HG03039 (cell line): ENCODE measurements around the gene PELI1.
"Not testable (repeated sequence)": the region's sequence is repeated elsewhere in the genome, so short reads cannot be mapped to it uniquely, and the experiment has no call there.

ENCODE experiments used
- ATAC-seq: cut with Tn5 transposase; IDR thresholded peaks from one replicate; pipeline ENCODE4 v1.9.1; 2021; ENCODE audit warnings: mild to moderate bottlenecking, moderate library complexity; ENCODE audit not compliant: unreplicated experiment

Gene PELI1

DNA sequence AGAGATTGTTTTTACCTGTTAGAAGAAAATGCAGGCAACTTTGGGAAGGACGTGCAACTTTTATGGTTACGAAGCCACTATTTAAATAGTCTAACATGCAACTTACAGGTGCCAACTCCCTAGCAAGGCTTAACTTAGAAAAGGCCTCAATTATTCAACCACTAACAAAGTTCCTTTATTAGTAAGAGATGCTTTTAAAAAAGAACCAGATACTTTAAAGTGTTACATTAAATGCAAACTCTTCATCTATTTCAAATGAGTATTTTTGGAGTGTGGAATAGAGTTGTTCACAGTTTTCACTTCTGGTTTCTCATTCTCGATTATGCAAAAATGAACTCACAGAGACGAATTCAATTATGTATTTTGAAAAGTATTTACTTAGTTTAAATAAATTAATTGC is 51.7 kb downstream of the PELI1 start:
- peak; percentile 62 for ATAC-seq

DNA sequence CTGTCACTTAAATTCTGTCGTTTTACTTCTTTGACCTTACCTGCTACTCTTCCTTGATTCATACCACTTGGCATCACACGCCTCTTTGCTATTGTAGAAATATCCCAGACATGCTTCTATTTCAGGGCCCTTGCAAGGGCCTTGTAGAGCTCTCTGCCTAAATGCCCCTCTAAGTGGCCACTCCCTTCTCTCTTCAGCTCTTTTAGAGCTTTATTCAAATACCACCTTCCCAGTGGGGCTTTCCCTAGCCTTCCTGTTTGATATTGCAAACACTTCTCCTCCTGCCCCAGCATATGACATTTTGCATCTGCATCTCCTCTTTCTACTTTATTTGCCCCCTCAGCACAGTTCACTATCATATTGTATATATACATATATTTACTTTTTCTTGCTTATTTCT is 54.0 kb downstream of the PELI1 start:
- peak; percentile 42 for ATAC-seq

DNA sequence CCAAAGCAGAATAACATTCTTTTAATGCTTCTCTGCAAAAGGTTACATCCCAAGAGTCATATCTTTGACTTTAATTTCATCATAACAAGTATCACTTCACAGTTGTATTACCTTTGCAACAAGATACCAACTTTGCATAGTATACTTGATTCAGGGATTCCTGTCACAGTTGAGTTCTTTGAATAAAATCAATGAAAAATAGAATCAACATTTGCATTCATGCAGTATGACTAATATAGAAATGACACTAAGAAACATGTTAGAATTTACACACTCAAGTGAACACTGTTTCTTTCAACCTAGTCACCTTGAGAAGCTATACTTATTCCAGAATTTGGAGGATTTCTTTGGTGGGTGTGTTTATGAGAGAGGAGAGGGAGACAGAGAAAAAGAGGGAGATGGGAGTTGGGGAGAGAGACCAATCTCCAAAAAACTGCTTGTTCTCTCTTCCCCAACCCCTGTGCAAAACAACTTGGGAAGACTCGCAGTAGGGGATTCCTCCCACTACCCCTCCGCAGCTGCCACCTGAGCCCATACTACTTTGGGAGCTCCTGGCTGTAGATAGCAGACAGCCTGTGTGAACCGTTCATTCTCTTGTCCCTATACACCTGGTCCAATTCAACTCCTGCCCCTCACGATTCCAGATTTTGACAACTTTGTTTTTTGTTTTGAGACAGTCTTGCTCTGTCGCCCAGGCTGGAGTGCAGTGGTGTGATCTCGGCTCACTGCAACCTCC is 57.7 kb downstream of the PELI1 start:
- ATAC-seq: no peak

DNA sequence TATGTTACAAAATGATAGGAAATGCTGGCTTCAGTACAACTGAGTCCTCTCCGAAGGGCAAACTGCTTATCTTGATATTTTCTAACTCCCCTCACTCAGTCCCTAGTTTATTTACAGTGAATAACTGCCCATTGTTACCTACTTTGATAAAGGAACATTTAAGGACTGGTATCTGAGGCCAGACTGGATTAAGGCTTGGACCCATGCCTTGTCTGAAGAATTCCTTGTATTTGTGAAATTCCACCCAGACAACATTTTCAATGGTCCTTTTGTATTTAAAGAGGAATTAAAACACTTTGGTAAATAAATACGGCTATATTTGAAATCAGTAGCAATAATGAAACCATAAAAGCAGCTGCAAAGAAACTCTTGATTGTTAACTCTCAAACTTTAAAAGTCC is 58.3 kb downstream of the PELI1 start:
- ATAC-seq: no peak

DNA sequence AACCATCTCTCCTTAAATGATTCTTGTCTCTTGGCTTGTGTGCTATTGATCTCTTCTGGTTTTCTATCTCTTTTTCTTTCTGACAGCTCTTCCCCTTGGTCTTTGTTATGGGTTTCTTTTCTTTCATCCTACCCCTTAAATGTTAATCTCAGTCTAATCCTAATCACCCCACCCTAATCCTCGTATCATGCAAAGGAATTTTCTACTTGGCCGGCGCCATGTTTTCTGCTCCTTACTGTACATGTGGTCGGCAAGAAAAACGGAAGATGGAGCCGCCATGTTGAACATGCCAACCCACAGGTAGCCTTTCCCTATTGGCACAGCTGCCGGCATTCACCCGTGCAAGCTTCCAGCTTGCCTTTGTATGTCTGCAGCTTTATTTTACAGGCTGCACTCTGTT is 63.2 kb downstream of the PELI1 start:
- no peak for ATAC-seq

DNA sequence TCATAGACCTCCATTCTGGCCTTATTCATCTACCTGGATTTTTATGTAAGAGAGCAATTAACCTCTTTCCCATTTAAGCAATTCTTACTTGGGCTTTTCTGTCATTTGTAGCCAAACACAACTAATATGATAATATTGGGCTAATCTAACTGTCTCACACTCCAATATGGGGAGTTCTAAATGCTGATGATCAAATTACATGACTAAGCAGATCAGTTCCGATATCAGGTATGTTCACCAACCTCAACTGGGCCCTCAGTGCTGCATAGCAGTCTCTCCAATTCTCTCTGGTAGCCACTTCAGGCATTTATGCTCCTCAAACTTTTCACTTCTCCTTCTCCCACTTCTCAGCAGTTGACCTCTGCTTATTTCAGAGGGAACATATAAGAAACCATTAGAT is 64.0 kb downstream of the PELI1 start:
- ATAC-seq: no peak

DNA sequence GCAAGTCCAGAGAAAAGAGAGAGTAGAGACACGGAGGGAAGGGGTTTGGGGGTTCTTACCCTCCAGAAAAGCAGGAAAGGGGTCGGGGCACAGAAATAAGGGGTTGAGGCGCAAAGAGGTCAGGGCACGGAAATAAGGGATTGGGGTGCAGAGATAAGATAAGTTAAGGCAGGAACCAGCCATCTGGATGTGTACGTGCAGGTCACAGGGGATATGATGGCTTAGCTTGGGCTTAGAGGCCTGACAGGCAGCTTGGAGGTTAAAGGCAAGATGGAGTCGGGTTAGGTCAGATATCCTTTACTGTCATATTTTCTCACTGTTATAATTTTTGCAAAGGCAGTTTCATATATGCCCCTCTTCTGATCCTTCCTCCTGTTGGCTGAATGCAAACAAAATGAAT is 64.5 kb downstream of the PELI1 start:
- ATAC-seq: not testable (repeated sequence)

DNA sequence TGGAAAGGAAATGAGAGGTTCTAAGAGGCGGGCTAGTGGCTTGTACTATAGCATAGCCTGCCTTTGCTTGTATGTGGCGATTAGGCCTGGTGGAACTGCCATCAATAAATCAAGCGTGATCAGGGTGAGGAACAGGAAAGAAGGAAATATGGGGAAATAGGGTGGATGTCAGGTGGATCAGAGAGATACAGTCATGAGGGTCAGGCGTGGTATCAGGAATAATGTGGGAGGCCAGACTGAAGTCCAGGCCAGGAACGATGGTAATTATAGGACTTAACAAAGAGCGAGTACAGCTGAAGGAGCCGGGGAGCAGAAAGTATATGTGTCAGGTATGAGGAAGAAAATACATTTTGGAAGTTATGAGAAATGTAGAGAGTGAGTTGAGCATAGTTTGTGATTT is 67.4 kb downstream of the PELI1 start:
- not testable (repeated sequence) for ATAC-seq

DNA sequence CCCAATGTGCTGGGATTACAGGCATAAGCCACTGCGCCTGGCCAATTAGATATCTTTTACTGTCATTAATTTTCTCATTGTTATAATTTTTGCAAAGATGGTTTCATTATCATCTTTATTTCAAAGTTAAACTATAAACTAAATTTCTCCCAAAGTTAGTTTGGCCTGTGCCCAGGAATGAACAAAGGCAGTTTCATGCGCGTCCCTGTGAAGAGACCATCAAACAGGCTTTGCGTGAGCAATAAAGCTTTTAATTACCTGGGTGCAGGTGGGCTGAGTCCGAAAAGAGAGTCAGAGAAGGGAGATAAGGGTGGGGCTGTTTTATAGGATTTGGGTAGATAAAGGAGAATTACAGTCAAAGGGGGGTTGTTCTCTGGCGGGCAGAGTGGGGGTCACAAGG is 69.6 kb downstream of the PELI1 start:
- not testable (repeated sequence) for ATAC-seq

DNA sequence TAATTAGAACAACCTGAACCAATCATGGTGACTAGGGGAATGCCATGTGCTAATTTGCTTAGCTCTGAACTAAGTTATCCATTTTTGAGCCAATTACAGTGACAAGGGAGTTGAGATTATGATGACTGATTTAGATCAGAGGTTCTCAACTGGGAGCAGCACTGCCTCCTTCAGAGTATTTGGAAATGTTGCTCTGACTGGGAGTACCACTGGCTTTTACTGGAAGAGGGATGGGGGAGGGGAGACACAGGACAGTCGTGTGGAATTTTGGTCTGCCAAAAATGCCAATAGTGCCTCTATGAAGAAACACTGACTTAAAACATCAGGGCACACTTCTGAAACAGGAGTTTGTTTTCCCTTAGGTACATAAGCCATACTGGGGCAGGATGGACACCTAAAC is 76.9 kb downstream of the PELI1 start:
- ATAC-seq: no peak

DNA sequence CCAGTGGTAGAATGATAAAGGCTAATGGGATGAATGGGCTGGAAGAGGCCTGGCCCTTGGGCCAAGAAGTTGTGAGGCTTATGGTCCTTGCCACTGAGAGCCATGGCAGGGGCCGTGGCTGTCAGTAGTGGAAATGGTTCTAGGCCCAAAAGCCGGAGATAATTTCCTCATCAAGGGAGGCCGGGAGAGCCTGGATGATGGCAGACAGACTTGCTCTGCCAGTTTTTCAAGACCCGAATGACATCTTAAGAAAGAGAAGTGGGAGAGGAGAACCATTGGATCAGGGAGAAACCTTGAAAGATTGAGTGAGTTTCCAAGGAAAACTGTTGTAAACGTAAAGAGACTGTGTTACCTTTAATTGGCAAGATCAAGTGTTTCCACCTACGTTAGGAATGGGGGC is 78.7 kb downstream of the PELI1 start:
- ATAC-seq: no peak

DNA sequence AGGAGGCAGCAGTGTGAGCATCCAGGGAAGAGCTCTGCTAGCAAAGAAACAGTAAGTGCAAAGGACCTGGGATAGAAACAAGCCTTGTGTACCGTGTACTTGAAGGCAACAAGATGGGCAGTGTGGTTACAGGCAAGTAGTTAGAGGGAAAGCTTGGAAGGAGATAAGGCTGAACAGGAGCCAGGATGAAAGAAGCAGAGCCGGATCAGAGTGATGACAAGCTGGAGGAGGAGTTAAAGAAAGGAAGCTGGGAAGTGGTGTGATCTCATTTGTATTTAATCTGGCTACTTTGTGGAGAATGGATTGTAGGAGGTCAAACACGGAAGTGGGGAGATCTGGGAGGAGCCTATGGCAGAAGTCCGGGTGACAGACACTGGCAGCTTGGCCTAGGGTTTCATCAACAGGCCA is 80.3 kb downstream of the PELI1 start:
- ATAC-seq: no peak

DNA sequence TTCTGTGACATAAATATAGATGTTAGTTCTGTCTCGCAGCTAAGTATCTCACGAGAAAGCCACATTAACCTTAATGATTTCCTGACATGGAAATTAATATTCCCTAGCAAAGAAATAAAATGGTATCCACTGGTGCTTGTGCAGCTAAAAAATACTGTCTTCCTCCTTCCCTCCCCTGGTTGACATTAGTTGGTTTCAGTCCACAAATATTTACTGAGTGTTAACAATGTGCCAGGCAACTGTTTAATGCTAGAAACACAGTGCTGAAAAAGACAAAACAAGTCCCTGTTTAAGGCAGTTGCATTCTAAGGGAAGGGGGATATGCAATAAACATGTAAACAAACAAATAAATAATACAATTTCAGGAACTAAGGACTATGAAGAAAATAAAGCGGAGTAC is 80.8 kb downstream of the PELI1 start:
- ATAC-seq: no peak

DNA sequence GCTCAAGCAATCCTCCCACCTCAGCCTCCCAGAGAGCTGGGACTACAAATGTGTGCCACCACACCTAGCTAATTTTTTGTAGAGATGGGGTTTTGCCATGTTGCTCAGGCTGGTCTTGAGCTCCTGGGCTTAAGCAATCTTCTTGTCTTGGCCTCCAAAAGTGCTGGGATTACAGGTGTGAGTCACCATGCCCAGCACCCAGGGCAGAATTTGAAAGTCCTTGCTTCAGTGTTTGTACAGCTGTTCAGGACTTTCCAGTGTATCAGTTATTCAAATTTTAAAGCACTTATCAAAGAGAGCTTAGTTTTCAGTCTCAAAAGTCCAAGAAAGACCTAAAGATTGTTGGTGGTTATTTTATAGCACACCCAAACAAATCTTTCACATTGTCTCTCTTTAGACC is 81.4 kb downstream of the PELI1 start:
- no peak for ATAC-seq

DNA sequence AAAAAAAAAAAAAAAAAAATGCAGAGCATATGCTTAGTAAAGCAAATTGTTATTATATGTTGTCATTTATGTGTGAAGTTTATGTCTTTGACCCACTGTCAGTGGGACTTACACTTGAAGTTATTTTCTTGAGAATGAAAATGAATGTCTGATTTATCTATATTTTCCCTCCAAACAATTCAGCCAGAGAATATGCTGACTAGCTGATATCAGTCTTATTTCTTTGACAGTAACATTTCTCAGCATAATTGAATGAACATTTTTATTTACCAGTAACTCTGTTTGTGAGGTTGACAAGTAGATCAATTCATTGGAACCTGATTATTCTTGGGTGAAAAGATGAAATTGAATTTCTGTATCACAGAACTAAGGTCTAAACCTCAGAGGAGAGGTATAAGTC is 85.0 kb downstream of the PELI1 start:
- ATAC-seq: no peak

DNA sequence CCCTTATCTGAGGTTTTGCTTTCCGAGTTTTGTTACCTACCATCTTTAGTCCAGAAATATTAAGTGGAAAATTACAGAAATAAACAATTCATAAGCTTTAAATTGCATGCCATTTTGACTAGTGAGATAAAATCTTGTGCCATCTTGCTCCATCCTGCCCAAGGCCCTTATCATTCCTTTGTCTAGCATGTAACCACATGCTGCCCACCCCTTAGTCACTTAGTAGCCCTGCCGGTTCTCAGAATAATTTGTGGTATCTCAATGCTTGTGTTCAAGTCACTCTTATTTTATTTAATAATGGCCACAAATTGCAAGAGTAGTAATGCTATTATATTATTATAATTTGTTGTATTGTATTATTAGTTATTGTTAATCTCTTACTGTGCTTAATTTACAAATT is 88.2 kb downstream of the PELI1 start:
- no peak for ATAC-seq

DNA sequence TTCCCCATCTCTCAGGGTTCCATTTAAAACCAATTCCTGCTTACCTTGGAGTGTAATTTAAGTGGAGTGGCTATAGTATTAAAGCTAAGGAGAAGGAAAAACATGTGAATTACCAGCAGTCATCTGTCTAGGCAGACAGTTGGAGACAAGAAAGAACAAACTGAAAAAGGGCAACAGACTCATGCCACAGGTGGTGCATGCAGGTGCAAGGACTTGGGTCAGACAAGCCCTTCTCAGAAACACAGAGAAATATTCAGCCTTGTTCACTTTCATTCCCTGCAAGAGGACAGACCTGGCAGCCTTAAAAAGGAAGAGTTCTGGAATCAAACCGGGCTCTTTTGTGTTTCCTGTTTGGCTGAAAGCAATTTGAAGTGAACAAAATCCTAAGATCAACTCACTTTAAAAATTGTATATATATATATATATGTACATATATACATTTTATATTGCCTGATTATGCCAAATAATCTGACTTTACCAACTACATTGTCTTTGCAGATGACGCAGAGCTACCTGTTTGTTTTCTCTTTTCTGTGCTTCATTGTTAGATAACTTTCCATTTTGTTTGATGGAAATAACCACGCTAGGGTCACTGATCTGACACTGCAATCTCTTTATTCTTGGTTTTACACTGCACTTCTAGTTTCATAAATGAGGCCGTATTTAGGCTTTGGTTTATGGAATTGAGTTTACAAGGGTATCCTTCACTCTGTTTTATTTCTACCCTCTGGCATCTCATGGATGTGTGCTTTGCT is 89.9 kb downstream of the PELI1 start:
- ATAC-seq: no peak

DNA sequence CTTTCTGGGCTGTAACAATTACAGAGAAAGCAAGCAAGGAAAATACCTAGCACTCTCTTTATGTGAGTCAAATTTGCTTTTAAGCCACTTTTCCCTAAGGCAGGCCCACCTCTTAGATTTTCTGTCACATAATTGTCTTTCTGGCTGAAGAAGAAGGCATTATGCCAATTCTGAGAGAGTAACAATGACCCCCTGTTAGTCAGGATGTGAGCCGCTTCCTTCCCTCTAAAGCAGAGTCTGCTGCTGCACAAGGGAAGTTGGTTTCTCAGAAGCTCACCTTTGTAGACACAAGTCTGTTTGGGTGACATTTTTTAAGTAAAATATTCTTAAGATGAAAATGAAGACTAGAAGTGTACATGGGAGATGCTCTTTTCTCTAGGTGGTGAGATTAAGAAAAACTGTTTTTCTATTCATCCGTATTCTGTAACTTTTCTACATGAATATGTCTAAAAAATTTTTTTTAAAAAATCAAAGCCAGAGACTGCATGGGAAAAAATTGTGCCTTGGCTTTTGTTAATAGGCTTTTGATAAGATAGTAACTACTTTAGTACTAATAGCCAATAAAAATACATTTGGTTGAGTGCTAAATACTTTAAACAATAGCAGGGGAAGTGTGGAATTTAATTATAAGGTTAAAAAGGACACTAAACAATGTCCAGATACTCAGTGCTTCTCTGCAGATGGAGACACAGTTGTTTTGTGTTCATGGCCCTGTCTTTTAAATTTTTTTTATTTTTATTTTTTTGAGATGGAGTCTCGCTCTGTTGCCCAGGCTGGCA is 91.6 kb downstream of the PELI1 start:
- ATAC-seq: no peak

DNA sequence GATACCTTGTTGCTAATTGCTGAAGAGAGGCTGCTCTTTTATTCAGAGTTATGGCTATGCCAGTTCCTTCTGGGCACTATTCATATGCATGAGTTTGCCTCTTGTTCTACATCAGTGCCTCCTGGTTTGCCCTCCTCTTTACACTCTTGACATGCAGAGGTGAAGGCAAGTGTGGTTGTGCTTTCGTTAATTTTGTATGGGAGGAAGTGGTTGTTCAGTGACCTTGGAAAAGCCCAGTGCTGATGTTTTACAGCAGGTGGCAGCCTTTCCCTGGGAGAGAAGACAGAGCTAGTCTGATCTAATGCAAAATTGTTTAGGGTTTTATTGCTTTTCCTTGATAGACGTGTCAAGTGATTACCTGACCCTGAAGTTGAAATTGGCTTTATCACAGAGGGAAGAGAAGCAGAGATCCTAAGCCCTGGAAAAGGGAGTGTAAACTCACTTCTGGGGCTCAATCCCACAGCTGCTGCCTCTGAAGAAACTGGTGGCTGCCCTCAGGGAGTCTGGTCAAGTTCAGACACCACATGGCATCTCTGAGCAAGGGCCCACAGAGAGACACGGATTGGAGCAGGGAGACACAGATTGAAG is 94.5 kb downstream of the PELI1 start:
- ATAC-seq: peak; percentile 66

DNA sequence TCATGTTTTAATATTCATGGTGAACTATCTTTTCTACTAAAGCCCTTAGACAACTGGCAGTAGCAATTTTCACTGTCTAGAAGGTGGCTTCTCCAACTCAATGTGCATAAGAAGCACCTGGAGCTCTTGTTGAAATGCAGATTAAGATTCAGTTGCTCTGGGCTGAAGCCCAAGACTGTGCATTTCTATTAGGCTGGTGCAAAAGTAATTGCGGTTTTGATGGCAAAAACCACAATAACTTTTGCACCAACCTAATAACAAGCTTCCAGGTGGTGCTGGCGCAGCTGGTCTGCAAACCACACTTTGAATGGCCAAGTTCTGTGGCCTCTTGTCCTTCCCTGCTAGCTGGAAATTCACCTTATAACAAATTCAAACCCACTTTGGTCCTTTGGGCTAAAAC is 98.3 kb downstream of the PELI1 start:
- no peak for ATAC-seq
